B cell (primary cell): ENCODE data around the gene ZNF132. TPM values are rescaled to one million over a fixed set of nuclear protein-coding genes. Genes with fewer than 3 reads are reported as not detected.

Source experiments
- ATAC-seq: fragments of 200-7000 bp; cut with Tn5 transposase; one replicate; pipeline ENCODE4 v1.10.0; 2021; ENCODE audit warnings: low read depth, mild to moderate bottlenecking, moderate number of reproducible peaks, moderate library complexity
- CTCF ChIA-PET: fragments of 350-600 bp; sonication (Branson Sonifier 250); formaldehyde crosslinking; loops from one replicate; lab custom pipeline; 2021; ENCODE audit warnings: antibody characterized with exemption, inconsistent platforms; lab: Charles Lee
- POLR2A ChIA-PET: fragments of 350-600 bp; sonication (Branson Sonifier 250); formaldehyde crosslinking; loops from one replicate; lab custom pipeline; 2021; ENCODE audit warnings: antibody characterized with exemption; lab: Charles Lee
- DNase-seq: peaks from one replicate; pipeline ENCODE4 v3.0.0; 2013
- H2AFZ ChIP-seq: 2 replicates; pipeline ENCODE4 v1.6.1; 2012; ENCODE audit warnings: mild to moderate bottlenecking, low read depth, low read length; ENCODE audit not compliant: insufficient read depth, poor library complexity, severe bottlenecking
- H3K27ac ChIP-seq, 2 donors: 1 replicate in 1 of 2; 2 replicates in 1 of 2; pipeline ENCODE4 v1.5.1; 2012 to 2013; ENCODE audit warnings: low read length in 2 of 2, mild to moderate bottlenecking in 2 of 2, moderate library complexity in 1 of 2
- H3K27me3 ChIP-seq, 4 experiments: fragments of 200-600 bp in 1 of 4; sonication (generic) in 1 of 4; replicated peaks in 1 of 4; 1 replicate in 2 of 4; 2 replicates in 2 of 4; pipeline versions ENCODE4 v1.6.1 to v1.7.0; 2013 to 2016; ENCODE audit warnings: low read length in 3 of 4, mild to moderate bottlenecking in 2 of 4, mixed read lengths in 1 of 4, moderate library complexity in 1 of 4; ENCODE audit not compliant: insufficient read depth in 4 of 4, control insufficient read depth in 3 of 4; ENCODE audit errors: control extremely low read depth in 1 of 4
- H3K36me3 ChIP-seq, 2 experiments: replicated peaks in 1 of 2; 1 replicate in 1 of 2; 2 replicates in 1 of 2; pipeline versions ENCODE4 v1.6.1 to v1.7.1; 2013; ENCODE audit warnings: low read length in 1 of 2; ENCODE audit not compliant: insufficient read depth in 2 of 2, control insufficient read depth in 1 of 2; ENCODE audit errors: control extremely low read depth in 1 of 2, extremely low read depth in 1 of 2
- H3K4me1 ChIP-seq, 2 donors: fragments of 200-600 bp in 1 of 2; sonication (generic) in 1 of 2; 1 replicate in 1 of 2; 2 replicates in 1 of 2; pipeline versions ENCODE4 v1.5.1 to v1.6.1; 2013 to 2017; ENCODE audit warnings: low read length in 2 of 2; ENCODE audit not compliant: control insufficient read depth in 2 of 2, insufficient read depth in 2 of 2
- H3K4me2 ChIP-seq: replicated peaks from 2 replicates; pipeline ENCODE3; 2012; ENCODE audit warnings: mild to moderate bottlenecking, low read depth, low read length; ENCODE audit not compliant: poor library complexity, severe bottlenecking
- H3K4me3 ChIP-seq, 5 experiments: fragments of 200-600 bp in 1 of 5; sonication (generic) in 1 of 5; 1 replicate in 3 of 5; 2 replicates in 2 of 5; pipeline versions ENCODE4 v1.5.1 to v1.7.0; 2011 to 2016; ENCODE audit warnings: low read length in 4 of 5, mild to moderate bottlenecking in 4 of 5, low read depth in 2 of 5, control low read depth in 1 of 5, moderate library complexity in 1 of 5; ENCODE audit not compliant: insufficient read depth in 1 of 5; ENCODE audit errors: control extremely low read depth in 1 of 5, extremely low read depth in 1 of 5
- H3K79me2 ChIP-seq: fragments of 200-600 bp; sonication (generic); one replicate; pipeline ENCODE4 v1.6.0; 2016; ENCODE audit warnings: low read length; ENCODE audit not compliant: control insufficient read depth, insufficient read depth
- H3K9ac ChIP-seq: fragments of 200-600 bp; sonication (generic); 2 replicates; pipeline ENCODE4 v1.6.1; 2017; ENCODE audit warnings: mild to moderate bottlenecking, low read length, moderate library complexity
- H3K9me3 ChIP-seq, 3 donors: one replicate each; pipeline versions ENCODE4 v1.6.1 to v1.7.1; 2013; ENCODE audit warnings: low read length in 2 of 3; ENCODE audit not compliant: control insufficient read depth in 2 of 3, insufficient read depth in 1 of 3; ENCODE audit errors: control extremely low read depth in 1 of 3
- H4K20me1 ChIP-seq: 2 replicates; pipeline ENCODE4 v1.6.0; 2012; ENCODE audit warnings: mild to moderate bottlenecking, low read length; ENCODE audit not compliant: insufficient read depth, control insufficient read depth, poor library complexity, severe bottlenecking
- H3K27ac Mint-ChIP-seq: one replicate; pipeline ENCODE4 v1.8.0; 2021; ENCODE audit warnings: mixed read lengths
- H3K27me3 Mint-ChIP-seq: one replicate; pipeline ENCODE4 v1.8.0; 2021; ENCODE audit warnings: mixed read lengths
- H3K4me1 Mint-ChIP-seq: one replicate; pipeline ENCODE4 v1.8.0; 2021; ENCODE audit warnings: mixed read lengths
- H3K4me3 Mint-ChIP-seq: one replicate; pipeline ENCODE4 v1.8.0; 2021; ENCODE audit warnings: mixed read lengths
- H3K9me3 Mint-ChIP-seq: one replicate; pipeline ENCODE4 v1.8.0; 2022; ENCODE audit warnings: mixed read lengths; ENCODE audit not compliant: insufficient read depth
- CTCF ChIP-seq: fragments of 200-600 bp; IDR thresholded peaks from one replicate; pipeline ENCODE4 v1.8.0; 2022; ENCODE audit warnings: antibody characterized with exemption, mild to moderate bottlenecking
- EZH2 ChIP-seq: IDR thresholded peaks from 2 replicates; pipeline ENCODE4 v1.6.1; 2012; ENCODE audit warnings: borderline replicate concordance, low read depth, mild to moderate bottlenecking, moderate library complexity, low read length; ENCODE audit not compliant: insufficient read depth, poor library complexity, severe bottlenecking
- WGBS: methylation state at CpG from one replicate; pipeline ENCODE4 v1.1.5; 2013; ENCODE audit warnings: missing lambda C conversion rate; ENCODE audit not compliant: insufficient coverage; 5-methylcytosine and 5-hydroxymethylcytosine counted together
- intact Hi-C: fragments of 100-400 bp; cut with micrococcal nuclease; formaldehyde crosslinking; loops from one replicate; pipeline ENCODE4 v1.10.0; 2022
- polyA plus RNA-seq: library from polyadenylated mRNA; depleted of rRNA; stranded (reverse); fragments of >200 nt; gene quantifications from 2 replicates; pipeline ENCODE4 v1.2.3, GENCODE V29; 2012
- total RNA-seq, 2 donors: library from RNA; stranded (reverse); fragments of 120-200 nt in 1 of 2; gene quantifications; 1 replicate in 1 of 2; 2 replicates in 1 of 2; pipeline versions ENCODE4 v1.2.3 to v1.2.4, GENCODE V29; 2013 to 2022

ZNF132 gene
- total and polyA plus RNA-seq, 2 donors (not counting 1 experiment from before 2014, with no cell fraction given) = 1.6 to 14.7 TPM

GRCh38 chr19:58474997-58475713 lies 35.2 kb upstream of the ZNF132 start:
- 25% methylated on average over 25 of the region's 27 CpGs for WGBS
- H3K27ac Mint-ChIP-seq = peak overlapping the region; percentile 98
- intact Hi-C loops = loop anchor here (1.0 to 5.0 kb wide), 8 partner anchors 24 to 113 kb away; partner anchors contain the start of genes MZF1, TRIM28, ZNF324B and ZNF497
- ChIA-PET CTCF (interaction anchor here (0.6 to 1.3 kb wide), 2 partner anchors 93 to 193 kb away, joined by 4 to 5 read pairs; no protein-coding TSS in a partner anchor), POLR2A (interaction anchor here (1.1 to 1.3 kb wide), 3 partner anchors 21 to 45 kb away, joined by 3 to 4 read pairs (median 3); partner anchors contain the start of genes ZBTB45 and ZNF132)
- Histone ChIP-seq H3K4me2 (peak overlapping the region; percentile 91), H3K4me3 (peak overlapping the region; percentile 39 to 85 (median 70)), H3K79me2 (no peaks in the 10 kb centered on the region), H2AFZ (peak overlapping the region; percentile 78), H3K9me3 (no peaks in the 10 kb centered on the region), H3K9ac (peak overlapping the region; percentile 69), H3K27ac (peak overlapping the region; percentile 82 to 89), H4K20me1 (no peaks in the 10 kb centered on the region), H3K27me3 (no peaks in the 10 kb centered on the region), H3K4me1 (peaks cover 14 to 18% of the 10 kb centered on the region in 2 donors), H3K36me3 (peaks cover 4 to 13% of the 10 kb centered on the region in 2 experiments)
- no peaks in the 10 kb centered on the region for H3K27me3 Mint-ChIP-seq
- DNase-seq (no peak), ATAC-seq (no peak)
- H3K4me3 Mint-ChIP-seq = peak overlapping the region; percentile 98
- TF ChIP-seq EZH2 (no peak), CTCF (no peak)
- H3K4me1 Mint-ChIP-seq = peaks cover 20% of the 10 kb centered on the region
- H3K9me3 Mint-ChIP-seq = no peaks in the 10 kb centered on the region
